ENCODE data around the gene SRGAP2C.

SRGAP2C gene

DNA sequence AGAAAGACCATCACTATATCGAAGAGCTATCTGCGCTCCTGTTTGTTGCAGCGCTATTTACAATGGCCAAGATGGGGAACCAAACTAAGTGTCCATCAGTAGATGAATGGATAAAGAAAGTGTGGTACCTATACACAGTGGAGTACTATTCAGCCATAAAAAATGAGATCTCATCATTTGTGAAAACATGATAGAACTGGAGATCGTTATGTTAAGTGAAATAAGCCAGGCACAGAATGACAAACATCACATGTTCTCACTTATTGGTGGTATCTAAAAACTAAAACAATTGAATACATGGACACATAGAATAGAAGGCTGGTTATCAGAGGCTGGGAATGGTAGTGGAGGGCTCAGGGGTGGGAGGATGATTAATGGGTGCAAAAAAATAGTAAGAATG is 256.2 kb downstream of the SRGAP2C start:
- DNase-seq, result no peak

Measured in effector CD4-positive, alpha-beta T cell (primary cell).